Measurements from ENCODE around the gene DLL3.
A peak's percentile ranks its signal among the peaks of the same experiment; 100 is the strongest.
"Not testable (repeated sequence)": the region's sequence is repeated elsewhere in the genome, so short reads cannot be mapped to it uniquely, and the experiment has no call there.

The DLL3 gene

GRCh38 chr19:39498798-39499642 is at the start of gene DLL3:
TSS of gene DLL3 (plus strand) at chr19:39498947. CDS start at chr19:39498975, 28 bp downstream.
- peak; percentile 11 for DNase-seq

- no peak for DNase-seq
These were observed 49.5 kb upstream of the DLL3 start for GRCh38 chr19:39449116-39449797.

- not testable (repeated sequence) for DNase-seq
These were observed 47.5 kb upstream of the DLL3 start for GRCh38 chr19:39451257-39451656.

GRCh38 chr19:39463403-39463802 is 35.3 kb upstream of the DLL3 start:
- DNase-seq: no peak

GRCh38 chr19:39465956-39466747 is 32.6 kb upstream of the DLL3 start:
- no peak for DNase-seq

GRCh38 chr19:39467941-39468340 is 30.8 kb upstream of the DLL3 start:
- DNase-seq: no peak

- DNase-seq: no peak
These were observed 29.7 kb upstream of the DLL3 start for GRCh38 chr19:39469036-39469435.

- DNase-seq: no peak
These were observed 29.2 kb upstream of the DLL3 start for GRCh38 chr19:39469567-39469966.

- no peak for DNase-seq
These were observed 27.9 kb upstream of the DLL3 start for GRCh38 chr19:39470724-39471339.

GRCh38 chr19:39471756-39472536 is 26.8 kb upstream of the DLL3 start:
- no peak for DNase-seq

GRCh38 chr19:39472746-39473442 is 25.9 kb upstream of the DLL3 start:
- DNase-seq: no peak

- no peak for DNase-seq
These were observed 25.2 kb upstream of the DLL3 start for GRCh38 chr19:39473443-39473960.

GRCh38 chr19:39474139-39474620 is 24.6 kb upstream of the DLL3 start:
- DNase-seq: no peak

GRCh38 chr19:39475748-39476147 is 23.0 kb upstream of the DLL3 start:
- DNase-seq: no peak

GRCh38 chr19:39479319-39479801 is 19.4 kb upstream of the DLL3 start:
- not testable (repeated sequence) for DNase-seq

- no peak for DNase-seq
These were observed 18.8 kb upstream of the DLL3 start for GRCh38 chr19:39479916-39480315.

GRCh38 chr19:39480337-39481228 is 18.2 kb upstream of the DLL3 start, which contains the start of gene TIMM50:
TSS of gene TIMM50 (plus strand) at chr19:39480838. CDS start at chr19:39480854, 16 bp downstream.
- DNase-seq: peak; percentile 68

GRCh38 chr19:39481229-39481545 is 17.6 kb upstream of the DLL3 start:
- no peak for DNase-seq

- DNase-seq: no peak
These were observed 17.1 kb upstream of the DLL3 start for GRCh38 chr19:39481676-39482075.

- DNase-seq: no peak
These were observed 15.6 kb upstream of the DLL3 start for GRCh38 chr19:39483141-39483540.

Measured in NCI-H1417 treated with DMSO at 0.1 percent for 48 hours (cell line).